Prostate gland (tissue), 2 donors: ENCODE measurements around the gene ADGRG1.

Experiments used
- CTCF ChIP-seq, 4 experiments: fragments of 200-600 bp in 2 of 4; fragments of 450-650 bp in 2 of 4; sonication (generic) in 2 of 4; IDR thresholded peaks; 1 replicate in 3 of 4; 2 replicates in 1 of 4; pipeline ENCODE4 v1.5.1; 2016 to 2019; ENCODE audit warnings: antibody characterized with exemption in 4 of 4, mild to moderate bottlenecking in 2 of 4, moderate library complexity in 2 of 4
- POLR2A ChIP-seq: fragments of 450-650 bp; IDR thresholded peaks from one replicate; pipeline ENCODE4 v1.6.1; 2016; ENCODE audit warnings: antibody characterized with exemption, mild to moderate bottlenecking
- POLR2AphosphoS5 ChIP-seq: sonication (generic); formaldehyde crosslinking; IDR thresholded peaks from one replicate; pipeline ENCODE4 v1.6.1; 2017; ENCODE audit warnings: antibody characterized with exemption

DNA sequence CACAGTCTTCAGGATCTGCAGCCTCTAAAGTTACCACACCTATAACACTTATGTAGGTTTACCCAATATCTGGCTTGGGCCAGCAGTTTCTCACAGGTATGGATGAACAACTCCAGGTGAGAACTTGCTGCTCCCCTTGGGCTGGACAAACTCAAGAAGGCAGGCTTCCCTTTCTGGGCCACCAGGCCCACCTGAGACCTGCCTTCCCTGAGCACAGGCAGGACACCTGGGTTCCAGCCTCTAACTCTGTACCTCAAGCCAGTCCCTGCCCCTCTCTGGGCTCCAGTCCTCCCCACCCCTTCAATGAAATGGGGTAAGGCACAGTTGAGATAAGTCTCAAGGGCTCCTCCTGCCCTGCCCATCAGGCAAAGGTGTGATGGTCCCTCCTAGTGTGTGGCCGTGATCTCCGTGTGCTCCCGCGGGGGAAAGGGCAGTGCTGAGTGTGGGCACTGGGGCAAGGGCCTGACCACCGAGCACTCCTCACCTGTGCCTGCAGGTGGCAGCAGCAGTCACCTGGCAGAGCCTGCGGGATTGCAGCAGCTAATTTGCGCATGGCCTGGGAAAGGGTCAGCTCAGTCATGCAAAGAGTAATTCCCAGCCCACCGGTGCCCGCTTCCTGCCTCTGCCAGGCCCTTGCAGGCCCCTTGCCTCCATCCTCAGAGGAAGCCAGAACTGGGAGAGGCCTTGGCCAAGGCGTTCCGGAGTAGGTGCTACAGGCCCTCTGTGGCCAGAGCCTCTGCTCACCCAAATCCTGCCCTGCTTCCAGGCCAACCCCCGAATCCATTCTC lies 28.2 kb upstream of the ADGRG1 start:
- peak; percentile 32 to 93 (median 83) for TF ChIP-seq CTCF (IDR thresholded peaks at IDR 0.05)
- no peak for TF ChIP-seq POLR2A
- peak; percentile 21 for TF ChIP-seq POLR2AphosphoS5
